HEK293 (cell line): Measurements from ENCODE around the gene MASP1.

Source experiments
- CTCF ChIA-PET: fragments of 350-600 bp; formaldehyde crosslinking; extraction: SDS; loops from one replicate; lab custom pipeline; 2021; ENCODE audit warnings: antibody characterized with exemption; lab: Yijun Ruan, JAX
- POLR2A ChIA-PET: fragments of 300-600 bp; formaldehyde crosslinking; extraction: SDS; loops from one replicate; lab custom pipeline; 2020; ENCODE audit warnings: antibody characterized with exemption, inconsistent platforms; lab: Yijun Ruan, JAX
- H3K27ac ChIP-seq: fragments of 200-500 bp; sonication (Bioruptor generic); 2 replicates; pipeline ENCODE4 v1.5.1; 2014; ENCODE audit warnings: low read depth, low read length, control low read depth, inconsistent platforms; ENCODE audit errors: extremely low read depth
- H3K36me3 ChIP-seq, 2 experiments: fragments of 200-500 bp in 1 of 2; sonication (Bioruptor generic) in 1 of 2; 1 replicate in 1 of 2; 2 replicates in 1 of 2; pipeline ENCODE4 v1.5.1; 2014 to 2017; ENCODE audit warnings: inconsistent platforms in 2 of 2, low read length in 2 of 2; ENCODE audit not compliant: control insufficient read depth in 2 of 2, insufficient read depth in 1 of 2
- H3K4me1 ChIP-seq: fragments of 200-500 bp; sonication (Bioruptor generic); 2 replicates; pipeline ENCODE4 v1.5.1; 2014; ENCODE audit warnings: mild to moderate bottlenecking, low read length, inconsistent platforms; ENCODE audit not compliant: control insufficient read depth, insufficient read depth
- H3K4me3 ChIP-seq: 2 replicates; pipeline ENCODE4 v1.5.1; 2011; ENCODE audit warnings: low read depth, mild to moderate bottlenecking, control low read depth, low read length, moderate library complexity
- H3K9me3 ChIP-seq: fragments of 200-500 bp; sonication (Bioruptor generic); 2 replicates; pipeline ENCODE4 v1.5.1; 2014; ENCODE audit warnings: low read depth, low read length, inconsistent platforms; ENCODE audit not compliant: control insufficient read depth, insufficient read depth
- GFI1B ChIP-seq: fragments of 450-650 bp; formaldehyde crosslinking; IDR thresholded peaks from 2 replicates; pipeline ENCODE4 v1.5.1; 2016; ENCODE audit warnings: missing biosample characterization, missing genetic modification characterization
- HIC1 ChIP-seq: fragments of 450-650 bp; formaldehyde crosslinking; IDR thresholded peaks from 2 replicates; pipeline ENCODE4 v1.5.1; 2016; ENCODE audit warnings: missing biosample characterization, missing genetic modification characterization
- IKZF3 ChIP-seq: fragments of 450-650 bp; IDR thresholded peaks from 2 replicates; pipeline ENCODE4 v1.5.0; 2018; ENCODE audit warnings: missing biosample characterization, mild to moderate bottlenecking, missing genetic modification characterization, moderate library complexity
- KLF10 ChIP-seq: fragments of 450-650 bp; IDR thresholded peaks from 2 replicates; pipeline ENCODE4 v1.5.1; 2018; ENCODE audit warnings: missing biosample characterization, mild to moderate bottlenecking, missing genetic modification characterization
- KLF9 ChIP-seq: fragments of 450-650 bp; formaldehyde crosslinking; IDR thresholded peaks from 2 replicates; pipeline ENCODE4 v1.5.1; 2016; ENCODE audit warnings: missing biosample characterization, missing genetic modification characterization, low read depth
- PRDM6 ChIP-seq: fragments of 450-650 bp; formaldehyde crosslinking; IDR thresholded peaks from 2 replicates; pipeline ENCODE4 v1.5.1; 2017; ENCODE audit warnings: missing biosample characterization, missing genetic modification characterization
- RBAK ChIP-seq: fragments of 450-650 bp; formaldehyde crosslinking; IDR thresholded peaks from 2 replicates; pipeline ENCODE4 v1.5.1; 2016; ENCODE audit warnings: missing biosample characterization, missing genetic modification characterization
- SCRT2 ChIP-seq: fragments of 450-650 bp; formaldehyde crosslinking; IDR thresholded peaks from 2 replicates; pipeline ENCODE4 v1.5.1; 2016; ENCODE audit warnings: missing biosample characterization, missing genetic modification characterization
- TCF7L2 ChIP-seq: IDR thresholded peaks from 2 replicates; pipeline ENCODE4 v1.6.1; 2011; ENCODE audit warnings: low read depth, mild to moderate bottlenecking, inconsistent platforms, low read length, moderate library complexity, borderline replicate concordance
- YY2 ChIP-seq: fragments of 450-650 bp; formaldehyde crosslinking; IDR thresholded peaks from 2 replicates; pipeline ENCODE4 v1.5.1; 2016; ENCODE audit warnings: missing biosample characterization, missing genetic modification characterization
- ZBTB6 ChIP-seq: fragments of 450-650 bp; formaldehyde crosslinking; IDR thresholded peaks from 2 replicates; pipeline ENCODE4 v1.5.1; 2017; ENCODE audit warnings: missing biosample characterization, missing genetic modification characterization
- ZFHX2 ChIP-seq: fragments of 450-650 bp; formaldehyde crosslinking; conservative IDR thresholded peaks from 2 replicates; pipeline ENCODE4 v1.5.1; 2016; ENCODE audit warnings: missing biosample characterization, missing genetic modification characterization
- ZFP41 ChIP-seq: fragments of 450-650 bp; formaldehyde crosslinking; IDR thresholded peaks from 2 replicates; pipeline ENCODE4 v1.5.1; 2016; ENCODE audit warnings: missing biosample characterization, missing genetic modification characterization, borderline replicate concordance
- ZIC2 ChIP-seq: fragments of 450-650 bp; formaldehyde crosslinking; IDR thresholded peaks from 2 replicates; pipeline ENCODE4 v1.5.1; 2016; ENCODE audit warnings: missing biosample characterization, missing genetic modification characterization
- ZNF121 ChIP-seq: fragments of 450-650 bp; formaldehyde crosslinking; IDR thresholded peaks from 2 replicates; pipeline ENCODE4 v1.5.1; 2016; ENCODE audit warnings: missing biosample characterization, missing genetic modification characterization
- ZNF18 ChIP-seq: fragments of 450-650 bp; formaldehyde crosslinking; IDR thresholded peaks from 2 replicates; pipeline ENCODE4 v1.5.1; 2016; ENCODE audit warnings: missing biosample characterization, missing genetic modification characterization
- ZNF2 ChIP-seq: fragments of 450-650 bp; formaldehyde crosslinking; IDR thresholded peaks from 2 replicates; pipeline ENCODE4 v1.5.1; 2016; ENCODE audit warnings: missing biosample characterization, missing genetic modification characterization
- ZNF23 ChIP-seq: fragments of 450-650 bp; formaldehyde crosslinking; IDR thresholded peaks from 2 replicates; pipeline ENCODE4 v1.5.1; 2016; ENCODE audit warnings: missing biosample characterization, missing genetic modification characterization, borderline replicate concordance
- ZNF335 ChIP-seq: fragments of 450-650 bp; formaldehyde crosslinking; conservative IDR thresholded peaks from 2 replicates; pipeline ENCODE4 v1.5.1; 2016; ENCODE audit warnings: missing biosample characterization, missing genetic modification characterization
- ZNF350 ChIP-seq: fragments of 450-650 bp; formaldehyde crosslinking; IDR thresholded peaks from 2 replicates; pipeline ENCODE4 v1.5.0; 2017; ENCODE audit warnings: missing biosample characterization, mild to moderate bottlenecking, missing genetic modification characterization
- ZNF354C ChIP-seq: fragments of 450-650 bp; formaldehyde crosslinking; IDR thresholded peaks from 2 replicates; pipeline ENCODE4 v1.5.1; 2016; ENCODE audit warnings: missing biosample characterization, missing genetic modification characterization, low read depth, borderline replicate concordance
- ZNF391 ChIP-seq: fragments of 450-650 bp; formaldehyde crosslinking; IDR thresholded peaks from 2 replicates; pipeline ENCODE4 v1.5.1; 2016; ENCODE audit warnings: low read depth, missing biosample characterization, missing genetic modification characterization, borderline replicate concordance
- ZNF530 ChIP-seq: fragments of 450-650 bp; formaldehyde crosslinking; IDR thresholded peaks from 2 replicates; pipeline ENCODE4 v1.5.1; 2016; ENCODE audit warnings: low read depth, missing biosample characterization, missing genetic modification characterization
- ZNF561 ChIP-seq: fragments of 450-650 bp; IDR thresholded peaks from 2 replicates; pipeline ENCODE4 v1.5.1; 2018; ENCODE audit warnings: missing biosample characterization, missing genetic modification characterization, borderline replicate concordance
- ZNF571 ChIP-seq: fragments of 450-650 bp; formaldehyde crosslinking; IDR thresholded peaks from 2 replicates; pipeline ENCODE4 v1.5.0; 2017; ENCODE audit warnings: missing biosample characterization, missing genetic modification characterization
- ZNF626 ChIP-seq: fragments of 450-650 bp; sonication (Bioruptor Pico); formaldehyde crosslinking; IDR thresholded peaks from 2 replicates; pipeline ENCODE4 v1.5.1; 2018; ENCODE audit warnings: missing biosample characterization, missing genetic modification characterization, inconsistent platforms
- ZNF843 ChIP-seq: fragments of 450-650 bp; formaldehyde crosslinking; IDR thresholded peaks from 2 replicates; pipeline ENCODE4 v1.5.1; 2016; ENCODE audit warnings: missing biosample characterization, missing genetic modification characterization

The MASP1 gene

GRCh38 chr3:187259171-187259570 is 32.4 kb downstream of the MASP1 start (continued):
- no peak for TF ChIP-seq HIC1 (tag by site-specific recombination)
- TF ChIP-seq ZFP41 (tag by site-specific recombination), result no peak
- no peak for TF ChIP-seq ZNF530 (tag by site-specific recombination)
- TF ChIP-seq ZNF391 (tag by site-specific recombination), result no peak
- TF ChIP-seq RBAK (tag by site-specific recombination), result no peak
- no peak for TF ChIP-seq ZNF2

- ChIA-PET CTCF (interaction anchor here (3.0 kb wide), 1 partner anchor 61 kb away, joined by 19 read pairs; no protein-coding TSS in a partner anchor), POLR2A (no interaction called here)
- no peak overlapping the region for H3K4me3 ChIP-seq
- H3K36me3 ChIP-seq, result no peaks in the 10 kb centered on the region
- H3K27ac ChIP-seq, result no peak overlapping the region
- H3K9me3 ChIP-seq, result no peaks in the 10 kb centered on the region
- TF ChIP-seq ZNF626 (tag by site-specific recombination) (no peak), SCRT2 (peak; percentile 55), ZNF843 (tag by site-specific recombination) (no peak), ZNF350 (no peak)
- no peaks in the 10 kb centered on the region; the same call in 1 of the 2 replicates for H3K4me1 ChIP-seq
Observed at GRCh38 chr3:187257992-187258692, 33.4 kb downstream of the MASP1 start.

GRCh38 chr3:187257471-187257870 is 34.1 kb downstream of the MASP1 start:
- H3K4me1 ChIP-seq, result no peaks in the 10 kb centered on the region

More at GRCh38 chr3:187257471-187257870, 34.1 kb downstream of the MASP1 start:
- TF ChIP-seq ZNF23 (no peak), GFI1B (no peak), ZIC2 (tag by site-specific recombination) (no peak), ZFHX2 (no peak), PRDM6 (tag by site-specific recombination) (no peak), YY2 (no peak), KLF10 (tag by site-specific recombination) (no peak), IKZF3 (tag by site-specific recombination) (no peak), TCF7L2 (no peak), ZNF561 (no peak), ZNF571 (tag by site-specific recombination) (no peak), ZBTB6 (no peak), ZNF121 (tag by site-specific recombination) (no peak), ZNF18 (no peak), RBAK (tag by site-specific recombination) (no peak), ZNF354C (tag by site-specific recombination) (no peak), ZNF335 (tag by site-specific recombination) (no peak), KLF9 (no peak)
- no peak overlapping the region for H3K4me3 ChIP-seq
- ChIA-PET POLR2A (no interaction called here), CTCF (no interaction called here)
- no peaks in the 10 kb centered on the region for H3K9me3 ChIP-seq
- H3K36me3 ChIP-seq, result no peaks in the 10 kb centered on the region
- H3K27ac ChIP-seq, result no peak overlapping the region
